Loucy (cell line): ENCODE results near the gene UBE2Q1.

Experiments
- H2AFZ ChIP-seq: fragments of 200-600 bp; sonication (generic); 2 replicates; pipeline ENCODE4 v1.6.0; 2016; ENCODE audit warnings: antibody characterized with exemption, mild to moderate bottlenecking, low read length, moderate library complexity
- H3F3A ChIP-seq: fragments of 200-600 bp; 2 replicates; pipeline ENCODE4 v1.6.0; 2016; ENCODE audit warnings: antibody characterized with exemption, low read depth, mild to moderate bottlenecking
- H3K27me3 ChIP-seq: fragments of 200-600 bp; sonication (generic); 2 replicates; pipeline ENCODE4 v1.6.1; 2014; ENCODE audit warnings: low read length, mild to moderate bottlenecking; ENCODE audit not compliant: insufficient read depth, poor library complexity, severe bottlenecking
- H3K36me3 ChIP-seq: fragments of 200-600 bp; sonication (generic); 2 replicates; pipeline ENCODE4 v1.6.1; 2016; ENCODE audit warnings: low read length; ENCODE audit not compliant: insufficient read depth
- H3K4me1 ChIP-seq: fragments of 200-600 bp; sonication (generic); 2 replicates; pipeline ENCODE4 v1.5.1; 2014; ENCODE audit warnings: low read length, mild to moderate bottlenecking; ENCODE audit not compliant: insufficient read depth, poor library complexity, severe bottlenecking
- H3K4me2 ChIP-seq: fragments of 200-600 bp; sonication (generic); 2 replicates; pipeline ENCODE4 v1.6.0; 2014; ENCODE audit warnings: antibody characterized with exemption, low read length, low read depth, mild to moderate bottlenecking; ENCODE audit not compliant: poor library complexity, severe bottlenecking
- H3K4me3 ChIP-seq: fragments of 200-600 bp; sonication (generic); 2 replicates; pipeline ENCODE4 v1.5.1; 2014; ENCODE audit warnings: low read length, mild to moderate bottlenecking, mixed read lengths; ENCODE audit not compliant: poor library complexity, severe bottlenecking
- H3K79me2 ChIP-seq: fragments of 200-600 bp; sonication (generic); 2 replicates; pipeline ENCODE4 v1.6.1; 2014; ENCODE audit warnings: low read length; ENCODE audit not compliant: insufficient read depth
- H3K9ac ChIP-seq: fragments of 200-600 bp; sonication (generic); 2 replicates; pipeline ENCODE4 v1.6.0; 2014; ENCODE audit warnings: mild to moderate bottlenecking, low read depth, low read length, moderate library complexity; ENCODE audit not compliant: poor library complexity, severe bottlenecking
- H3K9me2 ChIP-seq: fragments of 200-600 bp; sonication (generic); replicated peaks from 2 replicates; pipeline ENCODE4 v1.6.1; 2016; ENCODE audit warnings: low read depth, low read length, mixed read lengths
- H3K9me3 ChIP-seq: fragments of 200-600 bp; sonication (generic); 2 replicates; pipeline ENCODE4 v1.6.1; 2014; ENCODE audit warnings: mild to moderate bottlenecking, antibody characterized with exemption, low read length, low read depth; ENCODE audit not compliant: insufficient read depth
- H4K20me1 ChIP-seq: fragments of 200-600 bp; sonication (generic); 2 replicates; pipeline ENCODE4 v1.6.0; 2014; ENCODE audit warnings: antibody characterized with exemption, low read length, mild to moderate bottlenecking; ENCODE audit not compliant: insufficient read depth, poor library complexity, severe bottlenecking
- CTCF ChIP-seq: fragments of 200-600 bp; sonication (generic); conservative IDR thresholded peaks from 2 replicates; pipeline ENCODE4 v1.5.1; 2014; ENCODE audit warnings: mild to moderate bottlenecking, antibody characterized with exemption, low read length
- EZH2phosphoT487 ChIP-seq: fragments of 200-600 bp; IDR thresholded peaks from 2 replicates; pipeline ENCODE4 v1.6.1; 2018; ENCODE audit warnings: antibody characterized with exemption, mild to moderate bottlenecking, moderate library complexity, borderline replicate concordance

Gene UBE2Q1

GRCh38 chr1:154541231-154541630 is 17.2 kb downstream of the UBE2Q1 start:
- Histone ChIP-seq H3K9ac (no peak overlapping the region), H3K27me3 (no peaks in the 10 kb centered on the region), H3K4me3 (no peak overlapping the region), H3F3A (no peaks in the 10 kb centered on the region), H3K9me3 (no peaks in the 10 kb centered on the region), H3K79me2 (no peaks in the 10 kb centered on the region), H3K4me2 (no peak overlapping the region), H3K4me1 (no peaks in the 10 kb centered on the region), H2AFZ (no peak overlapping the region), H3K9me2 (no peaks in the 10 kb centered on the region), H4K20me1 (no peaks in the 10 kb centered on the region), H3K36me3 (no peaks in the 10 kb centered on the region)
- no peak for TF ChIP-seq CTCF
- no peak for TF ChIP-seq EZH2phosphoT487

- Histone ChIP-seq H4K20me1 (no peaks in the 10 kb centered on the region), H3K9me2 (no peaks in the 10 kb centered on the region), H2AFZ (no peak overlapping the region), H3K9me3 (no peaks in the 10 kb centered on the region), H3K79me2 (no peaks in the 10 kb centered on the region), H3K4me1 (no peaks in the 10 kb centered on the region), H3K36me3 (no peaks in the 10 kb centered on the region), H3K27me3 (no peaks in the 10 kb centered on the region), H3K9ac (no peak overlapping the region), H3K4me3 (no peak overlapping the region), H3F3A (no peaks in the 10 kb centered on the region), H3K4me2 (no peak overlapping the region)
- TF ChIP-seq EZH2phosphoT487 (no peak), CTCF (no peak)
Measured at GRCh38 chr1:154539486-154540483, 18.7 kb downstream of the UBE2Q1 start.

- Histone ChIP-seq H3K9ac (no peak overlapping the region), H3K4me1 (no peaks in the 10 kb centered on the region), H3F3A (no peaks in the 10 kb centered on the region), H3K9me3 (no peaks in the 10 kb centered on the region), H3K27me3 (no peaks in the 10 kb centered on the region), H2AFZ (no peak overlapping the region), H3K36me3 (no peaks in the 10 kb centered on the region), H3K4me2 (no peak overlapping the region), H4K20me1 (no peaks in the 10 kb centered on the region), H3K9me2 (no peaks in the 10 kb centered on the region), H3K4me3 (no peak overlapping the region), H3K79me2 (no peaks in the 10 kb centered on the region)
- TF ChIP-seq CTCF = no peak
- TF ChIP-seq EZH2phosphoT487 = no peak
Measured at GRCh38 chr1:154536570-154536969, 21.9 kb downstream of the UBE2Q1 start.
